ENCODE measurements around the gene LUZP2.

Gene LUZP2

GRCh38 chr11:24679821-24680351 is 183.0 kb downstream of the LUZP2 start:
- TF ChIP-seq CTCF (IDR thresholded peaks at IDR 0.05; ENCODE audit: low read depth, low read length) = no peak

GRCh38 chr11:24683583-24683982 is 186.7 kb downstream of the LUZP2 start:
- DNase-seq = no peak
- no peak overlapping the region for H3K27ac ChIP-seq
- no peak overlapping the region for H3K4me3 ChIP-seq (ENCODE audit: low read depth, low read length)
- no peak for TF ChIP-seq CTCF (IDR thresholded peaks at IDR 0.05; ENCODE audit: low read depth, low read length)
- no peaks in the 10 kb centered on the region for H3K9me3 ChIP-seq (ENCODE audit: severe bottlenecking)
- no peaks in the 10 kb centered on the region for H3K36me3 ChIP-seq
- H3K27me3 ChIP-seq (ENCODE audit: insufficient read depth, low read depth, severe bottlenecking) = no peaks in the 10 kb centered on the region

More at GRCh38 chr11:24679821-24680351, 183.0 kb downstream of the LUZP2 start:
- no peak for DNase-seq
- H3K36me3 ChIP-seq = no peaks in the 10 kb centered on the region
- no peak overlapping the region for H3K4me3 ChIP-seq (ENCODE audit: low read depth, low read length)
- H3K27me3 ChIP-seq (ENCODE audit: insufficient read depth, low read depth, severe bottlenecking) = no peaks in the 10 kb centered on the region
- H3K9me3 ChIP-seq (ENCODE audit: severe bottlenecking) = no peaks in the 10 kb centered on the region
- no peak overlapping the region for H3K27ac ChIP-seq

- H3K27me3 ChIP-seq (ENCODE audit: insufficient read depth, low read depth, severe bottlenecking) = no peaks in the 10 kb centered on the region
- no peak overlapping the region for H3K4me3 ChIP-seq (ENCODE audit: low read depth, low read length)
- no peaks in the 10 kb centered on the region for H3K36me3 ChIP-seq
- no peaks in the 10 kb centered on the region for H3K9me3 ChIP-seq (ENCODE audit: severe bottlenecking)
- no peak for TF ChIP-seq CTCF (IDR thresholded peaks at IDR 0.05; ENCODE audit: low read depth, low read length)
- H3K27ac ChIP-seq = no peak overlapping the region
- DNase-seq = no peak
Observed at GRCh38 chr11:24685821-24686220, 189.0 kb downstream of the LUZP2 start.

- no peaks in the 10 kb centered on the region for H3K9me3 ChIP-seq (ENCODE audit: severe bottlenecking)
- TF ChIP-seq CTCF (IDR thresholded peaks at IDR 0.05; ENCODE audit: low read depth, low read length) = no peak
- no peak overlapping the region for H3K27ac ChIP-seq
- DNase-seq = no peak
- no peak overlapping the region for H3K4me3 ChIP-seq (ENCODE audit: low read depth, low read length)
- H3K36me3 ChIP-seq = no peaks in the 10 kb centered on the region
- no peaks in the 10 kb centered on the region for H3K27me3 ChIP-seq (ENCODE audit: insufficient read depth, low read depth, severe bottlenecking)
Observed at GRCh38 chr11:24687531-24688147, 190.8 kb downstream of the LUZP2 start.

- Histone ChIP-seq H3K27ac (no peak overlapping the region), H3K4me3 (ENCODE audit: low read depth, low read length) (no peak overlapping the region), H3K27me3 (ENCODE audit: insufficient read depth, low read depth, severe bottlenecking) (no peaks in the 10 kb centered on the region), H3K9me3 (ENCODE audit: severe bottlenecking) (no peaks in the 10 kb centered on the region), H3K36me3 (no peaks in the 10 kb centered on the region)
- no peak for DNase-seq
- TF ChIP-seq CTCF (IDR thresholded peaks at IDR 0.05; ENCODE audit: low read depth, low read length) = no peak
Observed at GRCh38 chr11:24688981-24689380, 192.1 kb downstream of the LUZP2 start.
